ENCODE measurements around the gene LEMD3.

Gene LEMD3

DNA sequence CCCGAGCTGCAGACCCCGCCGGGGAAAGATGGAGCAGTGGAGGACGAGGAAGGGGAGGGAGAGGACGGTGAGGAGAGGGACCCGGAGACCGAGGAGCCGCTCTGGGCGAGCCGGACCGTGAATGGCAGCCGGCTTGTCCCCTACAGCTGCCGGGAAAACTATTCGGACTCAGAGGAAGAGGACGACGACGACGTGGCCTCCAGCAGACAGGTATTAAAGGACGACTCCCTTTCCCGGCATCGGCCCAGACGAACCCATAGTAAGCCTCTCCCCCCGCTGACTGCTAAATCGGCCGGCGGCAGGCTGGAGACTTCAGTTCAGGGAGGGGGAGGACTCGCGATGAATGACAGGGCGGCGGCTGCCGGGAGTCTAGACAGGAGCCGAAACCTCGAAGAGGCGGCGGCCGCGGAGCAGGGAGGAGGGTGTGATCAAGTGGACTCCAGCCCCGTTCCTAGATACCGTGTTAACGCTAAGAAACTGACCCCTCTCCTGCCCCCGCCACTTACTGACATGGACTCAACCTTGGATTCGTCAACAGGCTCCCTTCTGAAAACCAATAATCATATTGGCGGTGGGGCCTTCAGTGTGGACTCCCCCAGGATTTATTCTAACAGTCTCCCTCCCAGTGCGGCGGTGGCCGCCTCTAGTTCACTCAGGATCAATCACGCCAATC, 962 bp downstream of the LEMD3 start:
- DNase-seq, result peak; percentile 79

DNA sequence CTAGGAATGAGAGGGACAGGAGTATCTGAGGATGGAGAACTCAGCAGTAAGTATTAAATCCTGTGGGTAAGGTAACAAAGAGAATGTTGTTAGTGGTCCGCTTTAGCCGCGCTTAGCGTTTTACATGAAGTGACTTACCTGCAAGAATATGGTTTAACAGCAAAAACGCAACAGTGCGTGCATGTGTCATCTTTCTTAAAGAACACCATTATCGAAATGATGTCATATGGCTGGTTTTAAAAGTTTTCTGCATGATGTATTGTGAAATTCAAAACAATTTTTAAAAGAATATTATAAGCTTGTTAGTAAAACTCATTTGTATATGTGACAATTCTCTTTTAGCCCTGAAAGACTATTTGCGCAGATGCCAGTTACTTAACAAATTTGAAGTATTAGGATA, 1.7 kb downstream of the LEMD3 start:
- DNase-seq, result no peak

- no peak for DNase-seq
These were observed 2.5 kb downstream of the LEMD3 start for GRCh38 chr12:65171870-65172269.

- DNase-seq, result no peak
These were observed 6.0 kb downstream of the LEMD3 start for GRCh38 chr12:65175385-65175784.

DNA sequence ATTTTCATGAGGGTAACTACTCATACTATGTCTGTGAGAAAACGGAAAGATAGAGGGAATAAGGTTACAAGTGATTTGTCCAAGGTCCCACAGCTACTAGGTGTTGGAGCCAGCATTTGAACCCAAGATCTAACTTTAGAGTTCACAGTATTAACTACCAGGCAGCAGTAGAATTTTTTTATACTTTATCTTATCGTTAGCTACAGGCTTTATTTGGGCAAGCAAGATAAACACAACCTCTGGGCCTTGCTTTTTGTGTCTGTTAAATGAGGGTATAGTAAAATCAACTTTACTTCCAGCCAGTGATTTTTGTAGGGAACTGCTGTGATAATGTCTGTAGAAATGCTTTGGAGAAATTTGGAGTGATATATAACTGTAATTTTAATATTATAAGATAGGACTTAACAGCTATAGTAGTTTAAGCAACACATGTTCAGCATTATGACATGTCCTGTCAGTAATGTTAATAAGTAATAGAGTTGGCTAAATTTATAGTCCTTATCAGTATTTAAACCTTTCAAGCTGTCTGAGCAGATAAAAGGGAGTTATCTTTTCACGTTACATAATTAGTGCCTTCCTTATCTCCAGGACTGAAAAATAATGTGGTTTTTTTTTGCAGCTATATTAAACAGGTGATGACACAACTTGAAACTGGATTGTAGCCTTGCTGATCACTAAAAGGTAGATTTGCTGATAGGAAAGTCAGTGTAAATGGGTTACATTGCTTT, 12.8 kb downstream of the LEMD3 start:
- peak; percentile 91 for DNase-seq

GRCh38 chr12:65184176-65184857, 14.9 kb downstream of the LEMD3 start:
- no peak for DNase-seq

- no peak for DNase-seq
These were observed 15.5 kb downstream of the LEMD3 start for GRCh38 chr12:65184858-65185229.

GRCh38 chr12:65187665-65188064, 18.3 kb downstream of the LEMD3 start:
- no peak for DNase-seq

- no peak for DNase-seq
These were observed 18.9 kb downstream of the LEMD3 start for GRCh38 chr12:65188179-65188701.

DNA sequence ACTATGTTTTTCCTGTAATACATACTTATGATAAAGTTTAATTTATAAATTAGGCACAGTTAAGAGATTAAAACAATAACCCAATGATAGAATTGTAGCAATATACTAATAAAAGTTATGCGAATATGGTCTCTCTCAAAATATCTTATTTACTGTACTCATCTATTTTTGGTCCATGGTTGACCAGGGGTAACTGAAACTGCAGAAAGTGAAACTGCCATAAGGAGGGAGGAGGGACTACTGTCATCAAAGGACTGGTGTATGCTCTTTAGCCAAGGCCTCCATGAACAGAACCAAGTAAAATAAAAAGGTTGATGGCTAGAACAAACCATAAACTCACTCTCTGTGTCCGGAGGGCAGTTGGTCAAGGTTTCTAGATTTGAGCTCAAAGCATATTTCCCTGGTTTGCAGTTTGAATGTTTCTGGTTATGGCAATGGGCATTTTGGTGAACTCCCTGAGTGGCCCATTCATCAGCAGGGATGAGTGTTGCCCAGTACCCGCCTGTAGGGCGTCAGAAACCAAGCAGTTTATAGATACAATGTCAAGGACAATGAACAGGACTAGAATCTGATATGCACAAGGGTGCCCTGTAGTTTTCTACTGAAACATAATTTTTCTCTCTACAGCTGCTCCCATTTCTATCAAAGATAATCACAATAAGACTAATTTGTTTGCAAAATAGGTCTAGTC, 19.8 kb downstream of the LEMD3 start:
- no peak for DNase-seq

- peak; percentile 48 for DNase-seq
These were observed 23.7 kb downstream of the LEMD3 start for GRCh38 chr12:65192963-65193516.

DNA sequence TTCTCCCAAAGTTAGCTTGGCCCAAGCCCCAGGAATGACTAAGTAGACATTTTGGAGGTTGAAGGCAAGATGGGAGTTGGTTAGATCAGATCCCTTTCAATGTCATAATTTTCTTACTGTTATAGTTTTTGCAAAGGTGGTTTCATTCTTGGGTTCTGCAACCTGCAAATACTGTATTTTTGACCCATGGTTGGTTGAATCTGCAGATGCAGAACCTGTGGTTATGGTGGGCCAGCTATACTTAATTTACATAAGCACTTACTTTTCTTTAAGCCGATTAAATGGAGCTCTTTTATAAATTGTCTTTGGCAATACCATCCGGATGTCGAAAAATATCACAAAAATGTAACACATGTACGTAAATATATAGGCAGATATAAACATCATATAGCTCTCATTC, 25.6 kb downstream of the LEMD3 start:
- no peak for DNase-seq

DNA sequence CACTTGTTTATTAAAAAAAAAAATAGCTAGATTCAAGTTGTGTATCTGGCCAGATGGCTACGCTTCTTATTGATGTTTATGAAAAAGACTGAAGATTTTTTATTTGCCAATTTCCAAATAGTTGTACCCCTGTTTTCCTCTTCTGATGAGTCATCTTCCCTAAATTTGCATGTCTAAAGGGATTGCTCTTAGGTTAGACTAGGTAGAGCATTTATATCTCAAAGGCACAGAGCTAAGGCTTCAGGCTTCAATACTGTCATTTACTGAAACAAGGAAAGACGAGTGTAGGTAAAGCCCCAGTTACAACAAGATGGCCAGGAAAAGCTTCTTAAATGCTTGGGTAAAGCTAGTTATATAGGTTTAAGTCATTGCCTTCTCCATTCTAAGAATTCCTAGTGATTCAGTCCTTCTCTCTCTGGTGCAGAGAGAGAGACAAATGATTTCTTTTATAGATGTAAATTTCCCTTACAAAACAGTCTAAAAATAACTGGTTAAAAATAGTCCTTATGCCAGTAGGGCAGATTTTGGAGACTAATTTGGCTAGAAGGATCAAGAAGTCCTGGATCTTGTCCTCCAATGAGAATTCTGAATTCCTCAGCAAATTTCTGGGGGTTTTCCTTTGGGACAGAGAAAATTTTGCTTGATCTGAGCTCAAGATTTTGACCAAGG, 26.1 kb downstream of the LEMD3 start:
- DNase-seq, result no peak

DNA sequence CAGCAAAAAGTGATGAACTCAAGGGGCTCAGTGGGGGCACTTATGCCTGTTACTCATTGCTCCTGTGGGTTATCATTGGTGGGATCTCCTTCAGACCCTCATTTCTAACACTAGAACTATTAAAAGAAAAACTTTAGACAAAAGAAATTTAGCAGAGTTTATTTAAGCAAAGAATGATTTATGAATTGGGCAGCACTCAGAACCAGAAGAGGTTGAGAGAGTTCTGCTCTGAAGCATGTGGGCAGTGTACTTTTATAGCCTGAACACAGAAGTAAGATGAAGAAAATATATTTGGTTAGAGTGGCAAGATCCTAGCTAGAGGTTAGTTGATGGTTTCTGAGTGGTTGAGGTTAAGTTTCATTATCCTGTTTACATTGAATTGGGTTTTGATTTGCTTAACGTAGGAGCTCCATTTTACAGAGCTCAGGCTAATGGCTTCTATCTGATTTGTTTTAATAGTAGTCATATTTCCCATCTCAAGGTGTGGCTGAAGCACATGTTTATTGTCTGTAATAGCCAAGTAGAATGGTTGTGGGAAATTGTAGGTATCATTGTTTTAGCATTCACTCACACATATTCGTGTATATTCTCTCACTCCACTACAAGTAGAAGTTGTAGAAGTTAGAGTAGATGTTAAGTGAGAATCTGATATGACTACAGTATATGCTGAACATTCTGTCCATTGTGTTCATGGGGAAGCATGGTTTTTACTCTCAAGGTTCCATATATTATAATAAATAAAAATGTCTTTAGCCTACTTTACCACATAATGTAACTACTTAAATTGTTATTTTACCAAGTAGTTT, 27.6 kb downstream of the LEMD3 start:
- no peak for DNase-seq

DNA sequence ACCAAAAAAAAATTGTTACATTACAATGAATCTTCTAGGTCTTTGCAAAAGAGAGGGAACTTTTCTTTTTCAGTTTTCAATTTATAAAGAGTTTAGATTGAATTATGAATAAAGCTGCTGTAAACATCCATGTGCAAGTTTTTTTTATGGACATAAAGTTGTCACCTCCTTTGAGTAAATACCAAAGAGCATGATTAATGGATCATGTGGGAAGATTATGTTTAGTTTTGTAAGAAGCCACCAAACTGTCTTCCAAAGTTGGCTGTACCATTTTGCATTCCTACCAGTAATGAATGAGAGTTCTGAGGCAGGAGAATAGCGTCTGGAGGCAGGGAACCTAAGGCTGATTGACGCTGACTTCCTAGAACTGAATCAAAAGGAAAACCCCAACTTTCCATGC, 30.2 kb downstream of the LEMD3 start:
- no peak for DNase-seq

- DNase-seq, result no peak
These were observed 30.8 kb downstream of the LEMD3 start for GRCh38 chr12:65200007-65200665.

DNA sequence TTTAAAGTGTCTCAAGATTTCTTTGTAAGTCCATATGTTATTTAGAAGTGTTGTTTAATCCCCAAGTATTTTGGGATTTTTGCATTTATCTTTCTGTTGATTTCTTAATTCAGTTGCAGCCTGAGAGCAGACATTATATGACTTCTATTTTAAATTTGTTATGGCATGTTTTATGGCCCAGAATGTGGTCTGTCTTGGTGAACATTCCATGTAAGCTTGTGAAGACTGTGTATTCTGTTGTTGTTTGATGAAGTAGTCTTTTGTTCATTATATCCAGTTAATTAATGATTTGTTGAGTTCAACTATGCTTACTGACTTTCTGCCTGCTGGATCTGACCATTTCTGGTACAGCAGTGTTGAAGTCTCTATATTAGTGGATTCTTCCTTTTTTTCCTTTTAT, 34.0 kb downstream of the LEMD3 start:
- no peak for DNase-seq

- DNase-seq, result peak; percentile 33
These were observed 35.6 kb downstream of the LEMD3 start for GRCh38 chr12:65204886-65205525.

- no peak for DNase-seq
These were observed 36.5 kb downstream of the LEMD3 start for GRCh38 chr12:65205886-65206285.

DNA sequence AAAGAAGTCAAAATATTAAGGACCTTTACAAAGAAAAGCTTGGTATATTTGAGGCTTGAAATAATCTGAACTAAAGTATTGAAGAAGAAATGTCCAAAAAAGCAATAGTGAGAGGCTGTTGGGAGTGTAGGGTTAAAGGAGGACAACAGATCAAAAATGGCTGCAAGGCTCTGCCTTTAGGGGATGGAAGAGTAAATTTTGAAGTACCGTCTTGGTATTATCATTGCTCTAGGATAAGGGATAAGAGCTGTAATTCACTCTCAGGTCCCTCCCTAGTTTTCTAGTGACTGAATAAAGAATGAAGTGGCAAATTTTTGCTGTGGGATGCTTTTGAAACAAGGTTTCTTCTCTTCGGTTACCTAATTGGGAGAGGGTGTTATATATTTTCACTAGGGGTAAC, 38.7 kb downstream of the LEMD3 start:
- DNase-seq, result peak; percentile 9

Data from hematopoietic multipotent progenitor cell treated with erythropoietin and hydrocortisone succinate and interleukin-3 and kit ligand, for 8 days (in vitro differentiated cells).